HG03571 (cell line): ENCODE results near the gene SNCAIP.
"Not testable (repeated sequence)": the region's sequence is repeated elsewhere in the genome, so short reads cannot be mapped to it uniquely, and the experiment has no call there.

Source experiments
- ATAC-seq: cut with Tn5 transposase; IDR thresholded peaks from one replicate; pipeline ENCODE4 v1.9.1; 2021; ENCODE audit not compliant: unreplicated experiment

The SNCAIP gene

GRCh38 chr5:122314036-122314435, 2.0 kb downstream of the SNCAIP start:
- ATAC-seq = no peak

- no peak for ATAC-seq
Observed at GRCh38 chr5:122315521-122315920, 3.5 kb downstream of the SNCAIP start.

GRCh38 chr5:122316656-122317055, 4.6 kb downstream of the SNCAIP start:
- ATAC-seq = no peak

GRCh38 chr5:122319897-122320296, 7.9 kb downstream of the SNCAIP start:
- no peak for ATAC-seq

GRCh38 chr5:122321921-122322320, 9.9 kb downstream of the SNCAIP start:
- no peak for ATAC-seq

- no peak for ATAC-seq
Observed at GRCh38 chr5:122322801-122323548, 10.9 kb downstream of the SNCAIP start.

- ATAC-seq = no peak
Observed at GRCh38 chr5:122323738-122324137, 11.7 kb downstream of the SNCAIP start.

- ATAC-seq = no peak
Observed at GRCh38 chr5:122327110-122327509, 15.1 kb downstream of the SNCAIP start.

- no peak for ATAC-seq
Observed at GRCh38 chr5:122330881-122331280, 18.8 kb downstream of the SNCAIP start.

GRCh38 chr5:122332599-122333555, 20.8 kb downstream of the SNCAIP start:
- no peak for ATAC-seq

GRCh38 chr5:122333564-122333963, 21.5 kb downstream of the SNCAIP start:
- ATAC-seq = no peak

GRCh38 chr5:122339591-122339990, 27.6 kb downstream of the SNCAIP start:
- no peak for ATAC-seq

GRCh38 chr5:122341087-122341486, 29.1 kb downstream of the SNCAIP start:
- ATAC-seq = no peak

- no peak for ATAC-seq
Observed at GRCh38 chr5:122342256-122342655, 30.2 kb downstream of the SNCAIP start.

- no peak for ATAC-seq
Observed at GRCh38 chr5:122346897-122347581, 35.0 kb downstream of the SNCAIP start.

GRCh38 chr5:122350496-122350895, 38.5 kb downstream of the SNCAIP start:
- ATAC-seq = no peak

- ATAC-seq = no peak
Observed at GRCh38 chr5:122351416-122352157, 39.5 kb downstream of the SNCAIP start.

- ATAC-seq = no peak
Observed at GRCh38 chr5:122352331-122352730, 40.3 kb downstream of the SNCAIP start.

- not testable (repeated sequence) for ATAC-seq
Observed at GRCh38 chr5:122353361-122353760, 41.3 kb downstream of the SNCAIP start.

- ATAC-seq = no peak
Observed at GRCh38 chr5:122354293-122354692, 42.3 kb downstream of the SNCAIP start.

GRCh38 chr5:122355324-122355723, 43.3 kb downstream of the SNCAIP start:
- ATAC-seq = no peak
